Kidney tubule cell (primary cell): ENCODE data around the gene GMCL2.
A peak's percentile ranks its signal among the peaks of the same experiment; 100 is the strongest.

Experiments
- DNase-seq: peaks from one replicate; pipeline ENCODE4 v3.0.0-alpha.2; 2018; ENCODE audit warnings: low spot score

Gene GMCL2

GRCh38 chr5:178182158-178182876, 4.9 kb downstream of the GMCL2 start:
- DNase-seq, result no peak

- no peak for DNase-seq
Measured at GRCh38 chr5:178180141-178180863, 6.9 kb downstream of the GMCL2 start.

- DNase-seq, result no peak
Measured at GRCh38 chr5:178177569-178177968, 9.6 kb downstream of the GMCL2 start.

GRCh38 chr5:178176791-178177190, 10.4 kb downstream of the GMCL2 start:
- no peak for DNase-seq

GRCh38 chr5:178174456-178174855, 12.7 kb downstream of the GMCL2 start:
- DNase-seq, result no peak

- no peak for DNase-seq
Measured at GRCh38 chr5:178170455-178170854, 16.7 kb downstream of the GMCL2 start.

- no peak for DNase-seq
Measured at GRCh38 chr5:178165581-178165980, 21.6 kb downstream of the GMCL2 start.

- peak; percentile 79 for DNase-seq
Measured at GRCh38 chr5:178163772-178164735, 23.1 kb downstream of the GMCL2 start.

- no peak for DNase-seq
Measured at GRCh38 chr5:178162481-178162880, 24.7 kb downstream of the GMCL2 start.

GRCh38 chr5:178160176-178160575, 27.0 kb downstream of the GMCL2 start:
- no peak for DNase-seq

GRCh38 chr5:178155065-178155464, 32.1 kb downstream of the GMCL2 start:
- peak; percentile 26 for DNase-seq

- peak; percentile 99 for DNase-seq
Measured at GRCh38 chr5:178153530-178154340, 33.4 kb downstream of the GMCL2 start, which contains the start of gene NHP2. Gene NHP2, minus strand, starts transcription at chr5:178153885. Its CDS starts 68 bp downstream, at chr5:178153817.

- no peak for DNase-seq
Measured at GRCh38 chr5:178152491-178153444, 34.4 kb downstream of the GMCL2 start.

- DNase-seq, result no peak
Measured at GRCh38 chr5:178150977-178151734, 36.0 kb downstream of the GMCL2 start.

- no peak for DNase-seq
Measured at GRCh38 chr5:178149199-178149932, 37.8 kb downstream of the GMCL2 start.

GRCh38 chr5:178147406-178147805, 39.8 kb downstream of the GMCL2 start:
- no peak for DNase-seq

- peak; percentile 73 for DNase-seq
Measured at GRCh38 chr5:178145965-178146820, 41.0 kb downstream of the GMCL2 start.

GRCh38 chr5:178143901-178144300, 43.3 kb downstream of the GMCL2 start:
- DNase-seq, result no peak
